Loucy (cell line): ENCODE data around the gene TUBB2A.
"Not testable (repeated sequence)": the region's sequence is repeated elsewhere in the genome, so short reads cannot be mapped to it uniquely, and the experiment has no call there.

Experiments
- H2AFZ ChIP-seq: fragments of 200-600 bp; sonication (generic); 2 replicates; pipeline ENCODE4 v1.6.0; 2016; ENCODE audit warnings: antibody characterized with exemption, mild to moderate bottlenecking, low read length, moderate library complexity
- H3F3A ChIP-seq: fragments of 200-600 bp; 2 replicates; pipeline ENCODE4 v1.6.0; 2016; ENCODE audit warnings: antibody characterized with exemption, low read depth, mild to moderate bottlenecking
- H3K27me3 ChIP-seq: fragments of 200-600 bp; sonication (generic); 2 replicates; pipeline ENCODE4 v1.6.1; 2014; ENCODE audit warnings: low read length, mild to moderate bottlenecking; ENCODE audit not compliant: insufficient read depth, poor library complexity, severe bottlenecking
- H3K36me3 ChIP-seq: fragments of 200-600 bp; sonication (generic); 2 replicates; pipeline ENCODE4 v1.6.1; 2016; ENCODE audit warnings: low read length; ENCODE audit not compliant: insufficient read depth
- H3K4me1 ChIP-seq: fragments of 200-600 bp; sonication (generic); 2 replicates; pipeline ENCODE4 v1.5.1; 2014; ENCODE audit warnings: low read length, mild to moderate bottlenecking; ENCODE audit not compliant: insufficient read depth, poor library complexity, severe bottlenecking
- H3K4me2 ChIP-seq: fragments of 200-600 bp; sonication (generic); 2 replicates; pipeline ENCODE4 v1.6.0; 2014; ENCODE audit warnings: antibody characterized with exemption, low read length, low read depth, mild to moderate bottlenecking; ENCODE audit not compliant: poor library complexity, severe bottlenecking
- H3K4me3 ChIP-seq: fragments of 200-600 bp; sonication (generic); 2 replicates; pipeline ENCODE4 v1.5.1; 2014; ENCODE audit warnings: low read length, mild to moderate bottlenecking, mixed read lengths; ENCODE audit not compliant: poor library complexity, severe bottlenecking
- H3K79me2 ChIP-seq: fragments of 200-600 bp; sonication (generic); 2 replicates; pipeline ENCODE4 v1.6.1; 2014; ENCODE audit warnings: low read length; ENCODE audit not compliant: insufficient read depth
- H3K9ac ChIP-seq: fragments of 200-600 bp; sonication (generic); 2 replicates; pipeline ENCODE4 v1.6.0; 2014; ENCODE audit warnings: mild to moderate bottlenecking, low read depth, low read length, moderate library complexity; ENCODE audit not compliant: poor library complexity, severe bottlenecking
- H3K9me2 ChIP-seq: fragments of 200-600 bp; sonication (generic); replicated peaks from 2 replicates; pipeline ENCODE4 v1.6.1; 2016; ENCODE audit warnings: low read depth, low read length, mixed read lengths
- H3K9me3 ChIP-seq: fragments of 200-600 bp; sonication (generic); 2 replicates; pipeline ENCODE4 v1.6.1; 2014; ENCODE audit warnings: mild to moderate bottlenecking, antibody characterized with exemption, low read length, low read depth; ENCODE audit not compliant: insufficient read depth
- H4K20me1 ChIP-seq: fragments of 200-600 bp; sonication (generic); 2 replicates; pipeline ENCODE4 v1.6.0; 2014; ENCODE audit warnings: antibody characterized with exemption, low read length, mild to moderate bottlenecking; ENCODE audit not compliant: insufficient read depth, poor library complexity, severe bottlenecking
- EZH2phosphoT487 ChIP-seq: fragments of 200-600 bp; IDR thresholded peaks from 2 replicates; pipeline ENCODE4 v1.6.1; 2018; ENCODE audit warnings: antibody characterized with exemption, mild to moderate bottlenecking, moderate library complexity, borderline replicate concordance
- TF ChIP-seq, protein P1 (sequence below): fragments of 200-600 bp; sonication (generic); conservative IDR thresholded peaks from 2 replicates; pipeline ENCODE4 v1.5.1; 2014; ENCODE audit warnings: mild to moderate bottlenecking, antibody characterized with exemption, low read length

The TUBB2A gene

DNA sequence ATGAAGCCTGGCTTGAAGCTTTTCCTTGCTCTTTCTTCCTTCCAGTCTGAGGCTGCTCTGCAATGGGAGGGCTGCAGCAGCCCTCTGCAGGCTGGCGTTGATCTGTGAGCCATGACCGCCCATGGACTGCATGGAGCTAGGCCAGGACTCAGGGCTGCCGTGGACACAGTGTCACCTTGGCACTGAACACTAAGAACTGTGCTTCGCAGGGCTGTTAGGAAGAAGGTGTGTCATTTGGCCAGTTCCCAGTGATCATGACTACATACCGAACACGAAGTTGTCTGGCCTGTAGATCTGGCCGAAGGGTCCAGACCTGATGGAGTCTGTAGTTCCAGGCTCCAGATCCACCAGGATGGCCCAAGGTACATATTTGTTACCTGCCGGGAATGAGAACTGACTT is 21.3 kb upstream of the TUBB2A start:
- not testable (repeated sequence) for H3K9ac ChIP-seq, H3K9me2 ChIP-seq, H3K4me2 ChIP-seq, H3K4me1 ChIP-seq, H3K9me3 ChIP-seq, H3F3A ChIP-seq, H3K4me3 ChIP-seq, H3K27me3 ChIP-seq, H4K20me1 ChIP-seq, H2AFZ ChIP-seq, H3K79me2 ChIP-seq, H3K36me3 ChIP-seq

DNA sequence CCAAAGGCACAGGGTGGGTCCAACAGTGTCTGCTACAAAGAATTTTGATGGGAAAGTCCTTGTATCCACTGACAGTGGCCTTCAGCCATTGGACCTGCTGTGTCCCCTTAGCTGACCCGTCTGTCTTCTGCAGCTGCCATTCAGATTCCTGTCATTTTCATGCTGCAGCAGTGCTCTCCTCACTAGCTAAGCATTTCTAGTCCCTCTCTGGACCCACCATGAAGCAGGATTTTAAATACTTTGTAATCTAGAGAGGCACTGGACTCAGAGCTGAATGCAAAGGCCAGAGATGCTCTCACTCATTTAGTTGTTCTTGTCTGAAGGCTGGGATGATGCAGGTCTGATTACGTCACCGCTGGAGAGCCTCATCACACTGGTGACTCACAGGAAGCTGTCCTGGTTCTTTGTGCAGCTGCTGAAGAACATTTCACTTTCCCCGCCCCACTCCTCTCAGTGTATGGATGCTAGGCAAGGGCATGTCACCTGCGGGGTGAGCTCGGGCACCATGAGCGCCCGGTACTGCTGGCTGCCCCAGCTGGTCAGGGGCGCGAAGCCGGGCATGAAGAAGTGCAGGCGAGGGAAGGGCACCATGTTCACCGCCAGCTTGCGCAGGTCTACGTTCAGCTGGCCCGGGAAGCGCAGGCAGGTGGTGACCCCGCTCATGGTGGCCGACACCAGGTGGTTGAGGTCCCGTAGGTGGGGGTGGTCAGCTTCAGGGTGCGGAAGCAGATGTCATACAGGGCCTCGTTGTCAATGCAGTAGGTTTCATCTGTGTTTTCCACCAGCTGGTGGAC is 19.4 kb upstream of the TUBB2A start:
- Histone ChIP-seq H3K9me2 (no peaks in the 10 kb centered on the region), H3K4me1 (peaks cover 6% of the 10 kb centered on the region), H3K9ac (no peak overlapping the region), H2AFZ (no peak overlapping the region), H3K9me3 (no peaks in the 10 kb centered on the region), H3K27me3 (no peaks in the 10 kb centered on the region), H3F3A (no peaks in the 10 kb centered on the region), H3K79me2 (no peaks in the 10 kb centered on the region), H3K4me3 (no peak overlapping the region), H4K20me1 (no peaks in the 10 kb centered on the region), H3K36me3 (no peaks in the 10 kb centered on the region), H3K4me2 (no peak overlapping the region)
- no peak for TF ChIP-seq EZH2phosphoT487
- TF ChIP-seq, protein P1, sequence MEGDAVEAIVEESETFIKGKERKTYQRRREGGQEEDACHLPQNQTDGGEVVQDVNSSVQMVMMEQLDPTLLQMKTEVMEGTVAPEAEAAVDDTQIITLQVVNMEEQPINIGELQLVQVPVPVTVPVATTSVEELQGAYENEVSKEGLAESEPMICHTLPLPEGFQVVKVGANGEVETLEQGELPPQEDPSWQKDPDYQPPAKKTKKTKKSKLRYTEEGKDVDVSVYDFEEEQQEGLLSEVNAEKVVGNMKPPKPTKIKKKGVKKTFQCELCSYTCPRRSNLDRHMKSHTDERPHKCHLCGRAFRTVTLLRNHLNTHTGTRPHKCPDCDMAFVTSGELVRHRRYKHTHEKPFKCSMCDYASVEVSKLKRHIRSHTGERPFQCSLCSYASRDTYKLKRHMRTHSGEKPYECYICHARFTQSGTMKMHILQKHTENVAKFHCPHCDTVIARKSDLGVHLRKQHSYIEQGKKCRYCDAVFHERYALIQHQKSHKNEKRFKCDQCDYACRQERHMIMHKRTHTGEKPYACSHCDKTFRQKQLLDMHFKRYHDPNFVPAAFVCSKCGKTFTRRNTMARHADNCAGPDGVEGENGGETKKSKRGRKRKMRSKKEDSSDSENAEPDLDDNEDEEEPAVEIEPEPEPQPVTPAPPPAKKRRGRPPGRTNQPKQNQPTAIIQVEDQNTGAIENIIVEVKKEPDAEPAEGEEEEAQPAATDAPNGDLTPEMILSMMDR, result no peak

DNA sequence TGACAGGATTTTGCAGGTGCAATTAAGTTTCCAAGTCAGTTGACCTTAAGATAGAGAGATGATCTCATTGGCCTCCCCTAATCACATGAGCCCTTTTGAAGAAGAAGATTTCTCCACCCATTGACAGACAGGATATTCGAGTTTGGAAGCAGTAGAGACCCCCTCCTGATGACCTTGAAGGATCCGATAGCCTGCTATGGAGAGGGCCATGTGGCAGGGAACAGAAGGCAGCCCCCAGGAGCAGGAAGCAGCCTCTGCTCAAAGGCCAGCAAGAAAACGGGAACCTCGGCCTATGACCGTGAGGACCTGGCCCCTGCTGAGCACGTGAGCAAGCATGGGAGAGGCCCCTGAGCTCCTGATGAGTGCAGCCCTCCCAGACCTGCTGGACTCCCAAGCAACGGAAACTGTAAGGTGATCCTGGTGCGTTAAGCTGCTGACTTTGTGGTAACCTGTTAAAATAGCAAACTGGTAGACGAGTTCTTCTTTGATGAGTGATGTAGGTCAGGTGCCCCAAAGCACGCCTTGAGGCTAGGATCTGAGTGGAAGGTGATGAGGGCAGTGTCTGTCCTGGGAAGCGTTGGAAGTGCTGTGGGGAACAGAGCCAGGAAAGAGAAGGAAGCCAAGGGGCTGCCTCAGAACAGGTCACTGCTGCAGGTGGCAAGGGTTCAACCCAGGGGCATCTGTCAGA is 18.5 kb upstream of the TUBB2A start:
- no peaks in the 10 kb centered on the region for H3F3A ChIP-seq
- peaks cover 6% of the 10 kb centered on the region for H3K4me1 ChIP-seq
- no peaks in the 10 kb centered on the region for H3K27me3 ChIP-seq
- no peak overlapping the region for H2AFZ ChIP-seq
- H3K4me3 ChIP-seq, result no peak overlapping the region
- H3K9ac ChIP-seq, result no peak overlapping the region
- no peak for TF ChIP-seq EZH2phosphoT487
- TF ChIP-seq, protein P1, result no peak
- H4K20me1 ChIP-seq, result no peaks in the 10 kb centered on the region
- H3K36me3 ChIP-seq, result no peaks in the 10 kb centered on the region
- no peaks in the 10 kb centered on the region for H3K9me2 ChIP-seq
- no peaks in the 10 kb centered on the region for H3K79me2 ChIP-seq
- no peaks in the 10 kb centered on the region for H3K9me3 ChIP-seq
- no peak overlapping the region for H3K4me2 ChIP-seq

DNA sequence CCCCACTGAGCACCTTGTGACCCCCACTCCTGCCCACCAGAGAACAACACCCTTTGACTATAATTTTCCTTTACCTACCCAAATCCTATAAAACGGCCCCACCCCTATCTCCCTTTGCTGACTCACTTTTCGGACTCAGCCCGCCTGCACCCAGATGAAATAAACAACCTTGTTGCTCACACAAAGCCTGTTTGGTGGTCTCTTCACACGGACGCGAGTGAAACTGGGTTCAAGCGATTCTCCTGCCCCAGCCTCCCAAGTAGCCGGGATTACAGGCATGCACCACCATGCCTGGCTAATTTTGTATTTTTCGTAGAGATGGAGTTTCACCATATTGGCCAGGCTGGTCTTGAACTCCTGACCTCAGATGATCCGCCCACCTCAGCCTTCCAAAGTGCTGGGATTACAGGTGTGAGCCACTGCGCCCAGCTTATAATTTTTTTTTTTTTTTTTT is 16.3 kb upstream of the TUBB2A start:
- H4K20me1 ChIP-seq, H3K27me3 ChIP-seq, H3K4me1 ChIP-seq, H3K9me3 ChIP-seq, H3K9me2 ChIP-seq, H3K9ac ChIP-seq, H2AFZ ChIP-seq, H3K4me2 ChIP-seq, H3K79me2 ChIP-seq, H3F3A ChIP-seq, H3K36me3 ChIP-seq, H3K4me3 ChIP-seq: not testable (repeated sequence)

DNA sequence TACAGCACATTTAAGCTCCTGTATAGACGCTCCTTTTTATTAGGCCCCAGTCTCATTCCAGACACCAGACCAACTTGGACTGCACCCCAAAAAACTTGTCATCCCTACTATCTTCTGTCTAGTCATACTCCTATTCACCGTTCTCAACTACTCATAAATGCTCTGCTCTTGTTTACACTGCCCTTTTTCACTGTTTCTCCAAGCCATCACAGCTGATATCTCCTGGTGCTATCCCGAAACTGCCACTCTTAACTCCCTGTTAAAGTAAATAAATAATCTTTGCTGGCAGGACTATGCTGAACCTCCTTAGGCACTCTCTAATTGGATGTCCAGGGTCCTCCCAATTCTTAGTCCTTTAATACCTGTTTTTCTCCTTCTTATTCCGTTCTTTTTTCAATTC is 15.4 kb upstream of the TUBB2A start:
- H3K27me3 ChIP-seq, H3F3A ChIP-seq, H3K36me3 ChIP-seq, H3K4me3 ChIP-seq, H3K79me2 ChIP-seq, H3K4me2 ChIP-seq, H4K20me1 ChIP-seq, H3K4me1 ChIP-seq, H3K9me3 ChIP-seq, H3K9ac ChIP-seq, H2AFZ ChIP-seq, H3K9me2 ChIP-seq: not testable (repeated sequence)
